ENCODE measurements around the gene BSG. TPM values are rescaled to one million over a fixed set of nuclear protein-coding genes. Genes with fewer than 3 reads are reported as not detected.
"Not testable (repeated sequence)": the region's sequence is repeated elsewhere in the genome, so short reads cannot be mapped to it uniquely, and the experiment has no call there.

Gene BSG
- total RNA-seq, 2 donors from 2014 or later, result 751 to 1,370 TPM

DNA sequence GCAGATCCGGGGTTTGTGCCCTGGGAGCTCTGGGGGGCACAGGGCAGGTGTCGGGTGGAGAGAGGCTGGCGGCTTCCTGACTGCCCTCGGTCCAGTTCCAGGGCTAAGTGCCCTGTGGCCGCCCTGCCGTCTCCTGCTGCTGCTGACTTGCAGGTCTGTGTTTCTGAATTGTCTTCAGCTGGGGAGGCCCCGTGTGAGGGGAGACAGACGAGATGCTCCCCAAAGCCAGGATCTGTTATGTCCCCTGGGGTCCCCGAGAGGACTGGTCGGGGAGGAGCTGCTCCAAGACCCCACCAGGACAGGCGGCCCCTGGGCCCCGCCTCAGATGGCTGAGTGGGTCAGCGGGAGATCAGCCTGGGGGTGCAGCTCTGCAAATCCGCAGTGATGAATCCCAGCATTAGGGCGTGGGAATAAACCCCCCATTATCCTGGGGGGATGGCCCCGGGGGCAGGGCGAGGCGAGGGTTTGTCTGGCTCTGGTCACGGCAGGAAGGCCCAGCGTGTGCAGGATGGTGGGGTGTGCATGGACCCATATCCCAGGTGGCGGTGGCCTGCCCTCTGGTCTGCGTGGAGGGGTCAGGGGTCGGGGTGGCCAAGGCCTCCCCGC, 22.0 kb downstream of the BSG start:
- ATAC-seq (no peak), DNase-seq (no peak)
- intact Hi-C loops (cut with DNase I, micrococcal nuclease), result no loop called here

DNA sequence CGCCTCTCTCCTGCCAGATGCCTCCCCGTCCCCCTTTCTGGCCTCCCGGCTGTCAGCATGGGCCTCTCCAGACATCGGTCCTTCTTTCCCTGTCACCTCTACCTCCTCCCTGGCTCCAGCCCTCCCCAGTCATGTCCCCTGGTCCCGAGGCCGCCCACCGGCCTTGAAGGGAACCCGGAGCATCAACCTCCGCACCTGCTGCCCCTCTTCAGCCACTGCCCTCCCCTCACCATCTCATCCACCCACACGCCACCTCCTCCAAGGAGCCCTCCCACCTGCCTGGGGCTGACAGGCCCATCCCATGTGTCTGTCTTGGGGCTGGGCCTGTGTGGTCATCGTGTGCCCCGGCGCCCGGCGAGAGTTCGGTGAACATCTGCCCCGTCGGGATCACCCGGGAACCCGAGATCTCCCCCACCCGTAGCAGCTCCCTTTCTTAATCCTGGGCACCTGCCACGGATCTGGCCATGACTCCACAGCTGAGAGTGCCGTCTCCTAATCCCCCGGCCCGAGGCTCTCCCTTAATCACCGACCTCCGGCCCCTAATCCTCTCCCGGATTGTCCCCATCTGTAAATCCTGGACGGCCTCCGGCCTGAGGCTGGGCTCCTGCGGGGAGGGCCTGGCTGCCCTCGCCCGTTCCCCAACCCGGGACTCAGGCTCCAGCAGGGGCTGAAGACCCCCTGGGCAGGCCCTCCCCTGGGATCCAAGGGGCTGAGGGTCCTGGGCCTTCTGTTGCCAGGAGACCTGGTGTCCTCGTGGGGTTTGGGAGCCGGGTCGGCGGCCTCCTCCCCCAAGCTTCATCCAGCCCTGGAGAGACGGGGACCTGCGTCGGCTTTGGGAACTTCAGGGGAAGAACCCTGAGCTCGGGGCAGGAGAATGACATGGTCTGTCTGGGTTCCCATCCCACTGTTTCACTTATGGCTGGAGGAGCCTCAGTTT, 23.2 kb downstream of the BSG start:
- no peak for DNase-seq
- no peak for ATAC-seq
- intact Hi-C loops (cut with DNase I, micrococcal nuclease), result no loop called here

DNA sequence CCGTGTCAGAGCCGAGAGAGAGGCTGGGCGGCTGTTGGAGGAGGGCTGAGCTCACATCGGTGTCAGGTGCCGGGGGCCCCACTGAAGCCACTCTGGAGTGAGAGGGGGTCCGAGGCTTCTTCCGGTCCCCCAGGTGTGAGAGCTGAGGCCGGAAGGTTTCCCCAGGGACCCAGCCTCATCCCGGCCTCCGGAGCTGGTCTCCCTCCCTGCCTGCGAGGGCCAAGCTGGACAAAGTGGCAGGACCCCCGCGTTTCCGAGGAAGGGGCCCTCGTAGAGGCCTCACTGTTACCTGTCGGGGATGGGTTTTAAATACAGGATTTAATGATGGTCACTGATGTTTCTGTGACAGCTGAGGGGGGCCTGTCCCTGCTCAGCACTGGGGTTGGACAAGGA, 23.9 kb downstream of the BSG start:
- no peak for DNase-seq
- ATAC-seq, result no peak
- intact Hi-C loops (cut with DNase I, micrococcal nuclease), result no loop called here

DNA sequence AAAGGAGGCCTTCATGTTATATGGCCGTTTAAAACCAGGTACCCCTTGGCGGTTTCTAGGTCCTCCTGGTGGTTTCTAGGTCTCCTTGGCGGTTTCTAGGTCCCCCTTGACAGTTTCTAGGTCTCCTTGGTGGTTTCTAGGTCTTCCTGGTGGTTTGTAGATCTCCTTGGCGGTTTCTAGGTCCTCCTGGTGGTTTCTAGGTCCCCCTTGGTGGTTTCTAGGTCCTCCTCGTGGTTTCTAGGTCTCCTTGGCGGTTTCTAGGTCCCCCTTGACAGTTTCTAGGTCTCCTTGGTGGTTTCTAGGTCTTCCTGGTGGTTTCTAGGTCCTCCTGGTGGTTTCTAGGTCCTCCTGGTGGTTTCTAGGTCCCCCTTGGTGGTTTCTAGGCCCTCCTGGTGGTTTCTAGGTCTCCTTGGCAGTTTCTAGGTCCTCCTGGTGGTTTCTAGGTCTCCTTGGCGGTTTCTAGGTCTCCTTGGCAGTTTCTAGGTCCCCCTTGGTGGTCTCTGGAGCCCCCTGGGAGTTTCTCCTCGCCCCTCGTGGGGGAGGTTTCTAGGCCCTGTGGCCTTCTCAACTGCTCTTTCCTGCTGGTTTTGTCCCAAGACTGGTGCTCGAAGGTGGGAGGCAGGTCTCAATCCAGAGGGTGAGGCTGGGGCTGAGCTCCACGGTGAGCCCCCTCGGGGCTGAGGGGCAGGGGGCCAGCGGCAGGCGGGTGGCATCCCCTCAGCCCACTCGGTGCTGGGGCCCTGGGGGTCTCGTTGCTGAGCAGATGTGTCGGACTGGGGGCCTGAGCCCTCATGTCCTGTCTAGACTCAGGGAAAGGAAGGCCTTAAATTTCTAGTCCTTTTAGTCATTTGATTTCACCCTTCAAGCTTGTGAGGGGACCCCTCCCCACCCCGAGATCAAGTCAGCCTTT, 25.3 kb downstream of the BSG start:
- intact Hi-C loops (cut with DNase I, micrococcal nuclease), result no loop called here

DNA sequence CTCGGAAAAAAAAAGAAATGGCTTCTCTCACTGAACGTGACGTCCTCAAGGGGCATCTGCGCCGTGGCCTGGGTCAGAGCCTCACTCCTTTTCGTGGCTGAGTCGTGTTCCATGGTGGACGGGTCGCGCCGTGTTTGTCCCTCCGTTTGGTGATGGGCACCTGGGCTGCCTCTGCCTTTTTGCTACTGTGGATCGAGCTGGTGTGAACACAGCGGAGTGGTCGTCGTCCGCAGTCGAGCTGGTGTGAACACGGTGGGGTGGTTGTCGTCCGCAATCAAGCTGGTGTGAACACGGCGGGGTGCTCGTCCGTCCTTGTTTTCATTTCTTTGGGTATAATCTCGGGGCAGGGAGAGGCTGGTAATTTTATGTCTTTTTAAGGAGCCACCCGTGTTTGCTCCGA, 28.9 kb downstream of the BSG start:
- DNase-seq, result no peak
- no peak for ATAC-seq
- intact Hi-C loops (cut with DNase I, micrococcal nuclease), result no loop called here

More for the DNA sequence above, 25.3 kb downstream of the BSG start:
- ATAC-seq (no peak), DNase-seq (no peak)

DNA sequence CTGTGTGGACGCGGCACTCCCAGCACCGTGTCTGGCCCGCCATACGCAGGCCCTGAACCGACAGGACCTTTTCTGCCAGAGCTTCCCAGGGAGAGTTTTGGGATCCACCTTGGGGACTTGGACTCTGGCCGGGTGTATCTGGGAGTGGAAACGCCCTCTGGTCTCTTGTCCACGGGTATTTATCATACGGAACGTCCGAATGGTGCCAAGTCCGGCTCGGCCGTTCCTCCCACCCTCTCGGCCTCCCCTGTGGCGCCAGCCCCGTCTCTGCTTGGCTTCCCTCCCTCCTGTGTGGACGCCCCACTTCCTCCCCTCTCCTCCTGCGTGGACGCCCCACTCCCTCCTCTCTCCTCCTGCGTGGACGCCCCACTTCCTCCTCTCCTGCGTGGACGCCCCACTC, 29.4 kb downstream of the BSG start:
- no peak for ATAC-seq
- DNase-seq, result no peak
- intact Hi-C loops (cut with DNase I, micrococcal nuclease), result no loop called here

DNA sequence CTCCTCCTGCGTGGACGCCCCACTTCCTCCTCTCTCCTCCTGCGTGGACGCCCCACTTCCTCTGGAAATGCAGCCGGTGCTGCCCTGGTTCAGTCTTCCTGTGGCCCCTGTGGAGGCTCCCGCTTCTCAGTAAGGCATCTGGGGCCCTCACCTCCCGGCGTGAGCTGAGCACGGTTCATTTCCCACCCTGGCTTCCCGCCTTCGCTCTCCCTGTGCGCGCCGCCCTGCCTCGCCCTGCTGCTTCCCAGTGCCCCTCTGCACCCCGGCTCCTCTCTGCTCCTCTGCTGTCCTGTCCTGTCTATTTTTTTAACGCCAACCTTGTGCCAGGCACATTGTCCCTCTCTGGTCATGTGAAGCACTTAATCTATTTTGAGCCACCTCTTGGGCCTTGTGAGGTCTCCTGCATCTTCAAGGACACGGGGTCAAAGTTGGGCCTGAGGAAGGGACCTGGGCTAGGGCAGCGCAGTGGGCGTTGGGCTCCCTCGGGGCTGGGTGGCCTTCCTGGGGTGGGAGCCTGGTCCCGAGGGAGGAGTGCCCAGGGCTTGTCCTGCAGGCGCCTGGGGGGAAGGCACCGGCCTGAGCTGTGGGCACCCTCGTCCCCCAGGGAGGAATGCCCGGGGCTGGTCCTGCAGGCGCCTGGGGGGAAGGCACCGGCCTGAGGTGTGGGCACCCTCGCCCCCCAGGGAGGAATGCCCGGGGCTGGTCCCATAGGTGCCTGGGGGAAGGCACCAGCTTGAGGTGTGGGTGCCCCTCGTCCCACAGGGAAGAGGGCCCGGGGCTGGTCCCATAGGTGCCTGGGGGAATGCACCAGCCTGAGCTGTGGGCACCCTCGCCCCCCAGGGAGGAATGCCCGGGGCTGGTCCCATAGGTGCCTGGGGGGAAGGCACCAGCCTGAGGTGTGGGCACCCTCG, 30.2 kb downstream of the BSG start:
- intact Hi-C loops (cut with DNase I, micrococcal nuclease), result no loop called here
- ATAC-seq (no peak), DNase-seq (no peak)

DNA sequence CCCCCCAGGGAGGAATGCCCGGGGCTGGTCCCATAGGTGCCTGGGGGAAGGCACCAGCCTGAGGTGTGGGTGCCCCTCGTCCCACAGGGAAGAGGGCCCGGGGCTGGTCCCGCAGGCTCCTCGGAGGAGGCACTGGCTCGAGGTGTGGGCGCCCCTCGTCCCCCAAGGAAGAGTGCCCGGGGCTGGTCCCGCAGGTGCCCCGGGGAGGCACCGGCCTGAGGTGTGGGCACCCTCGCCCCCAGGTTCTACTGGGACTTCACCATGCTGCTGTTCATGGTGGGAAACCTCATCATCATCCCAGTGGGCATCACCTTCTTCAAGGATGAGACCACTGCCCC, 30.9 kb downstream of the BSG start:
- ATAC-seq; DNase-seq; intact Hi-C loops (cut with DNase I, micrococcal nuclease): not testable (repeated sequence)

DNA sequence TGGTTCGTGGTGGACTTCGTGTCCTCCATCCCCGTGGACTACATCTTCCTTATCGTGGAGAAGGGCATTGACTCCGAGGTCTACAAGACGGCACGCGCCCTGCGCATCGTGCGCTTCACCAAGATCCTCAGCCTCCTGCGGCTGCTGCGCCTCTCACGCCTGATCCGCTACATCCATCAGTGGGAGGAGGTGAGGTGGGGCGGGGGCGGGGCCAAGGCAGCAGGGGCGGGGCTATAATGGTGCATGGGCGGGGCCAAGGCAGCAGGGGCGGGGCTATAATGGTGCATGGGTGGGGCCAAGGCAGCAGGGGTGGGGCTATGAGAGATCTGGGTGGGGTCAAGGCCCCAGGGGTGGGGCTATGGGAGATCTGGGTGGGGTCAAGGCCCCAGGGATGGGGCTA, 31.4 kb downstream of the BSG start:
- not testable (repeated sequence) for DNase-seq

DNA sequence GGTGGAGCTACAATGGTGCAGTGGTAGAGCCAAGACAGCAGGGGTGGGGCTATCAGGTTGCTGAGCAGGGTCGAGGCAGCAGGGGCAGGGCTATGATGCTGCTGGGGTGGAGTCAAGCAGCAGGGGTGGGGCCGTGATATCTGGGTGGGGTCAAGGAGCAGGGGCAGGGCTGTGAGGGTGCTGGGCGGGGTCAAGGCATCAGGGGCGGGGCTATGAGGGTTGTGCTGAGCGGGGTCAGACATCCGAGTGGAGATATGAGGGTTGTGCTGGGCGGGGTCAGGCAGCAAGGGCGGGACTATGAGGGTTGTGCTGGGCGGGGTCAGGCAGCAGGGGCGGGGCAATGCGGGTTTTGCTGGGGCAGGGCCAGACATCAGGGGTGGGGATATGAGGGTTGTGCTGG, 32.0 kb downstream of the BSG start:
- intact Hi-C loops (cut with DNase I, micrococcal nuclease), result no loop called here
- ATAC-seq (peak; percentile 47), DNase-seq (no peak)

More for the DNA sequence above, 31.4 kb downstream of the BSG start:
- ATAC-seq; intact Hi-C loops (cut with DNase I, micrococcal nuclease): not testable (repeated sequence)

DNA sequence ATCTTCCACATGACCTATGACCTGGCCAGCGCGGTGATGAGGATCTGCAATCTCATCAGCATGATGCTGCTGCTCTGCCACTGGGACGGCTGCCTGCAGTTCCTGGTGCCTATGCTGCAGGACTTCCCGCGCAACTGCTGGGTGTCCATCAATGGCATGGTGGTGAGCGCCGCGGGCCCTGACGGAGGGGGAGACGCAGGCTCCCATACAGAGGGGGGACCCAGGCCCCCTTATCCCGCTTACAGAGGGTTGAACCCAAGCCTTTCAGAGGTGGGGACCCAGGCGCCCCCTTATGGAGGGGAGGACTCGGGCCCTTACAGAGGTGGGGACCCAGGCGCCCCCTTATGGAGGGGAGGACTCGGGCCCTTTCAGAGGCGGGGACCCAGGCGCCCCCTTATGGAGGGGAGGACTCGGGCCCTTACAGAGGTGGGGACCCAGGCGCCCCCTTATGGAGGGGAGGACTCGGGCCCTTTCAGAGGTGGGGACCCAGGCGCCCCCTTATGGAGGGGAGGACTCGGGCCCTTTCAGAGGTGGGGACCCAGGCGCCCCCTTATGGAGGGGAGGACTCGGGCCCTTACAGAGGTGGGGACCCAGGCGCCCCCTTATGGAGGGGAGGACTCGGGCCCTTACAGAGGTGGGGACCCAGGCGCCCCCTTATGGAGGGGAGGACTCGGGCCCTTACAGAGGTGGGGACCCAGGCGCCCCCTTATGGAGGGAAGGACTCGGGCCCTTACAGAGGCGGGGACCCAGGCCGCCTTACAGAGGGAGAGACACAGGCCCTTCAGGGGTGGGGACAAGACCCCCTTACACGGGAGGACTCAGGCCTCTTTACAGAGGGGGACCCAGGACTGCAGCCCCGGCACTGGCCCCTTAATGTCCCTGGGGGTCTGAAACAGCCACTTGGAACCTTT, 32.9 kb downstream of the BSG start:
- DNase-seq; intact Hi-C loops (cut with DNase I, micrococcal nuclease); ATAC-seq: not testable (repeated sequence)

DNA sequence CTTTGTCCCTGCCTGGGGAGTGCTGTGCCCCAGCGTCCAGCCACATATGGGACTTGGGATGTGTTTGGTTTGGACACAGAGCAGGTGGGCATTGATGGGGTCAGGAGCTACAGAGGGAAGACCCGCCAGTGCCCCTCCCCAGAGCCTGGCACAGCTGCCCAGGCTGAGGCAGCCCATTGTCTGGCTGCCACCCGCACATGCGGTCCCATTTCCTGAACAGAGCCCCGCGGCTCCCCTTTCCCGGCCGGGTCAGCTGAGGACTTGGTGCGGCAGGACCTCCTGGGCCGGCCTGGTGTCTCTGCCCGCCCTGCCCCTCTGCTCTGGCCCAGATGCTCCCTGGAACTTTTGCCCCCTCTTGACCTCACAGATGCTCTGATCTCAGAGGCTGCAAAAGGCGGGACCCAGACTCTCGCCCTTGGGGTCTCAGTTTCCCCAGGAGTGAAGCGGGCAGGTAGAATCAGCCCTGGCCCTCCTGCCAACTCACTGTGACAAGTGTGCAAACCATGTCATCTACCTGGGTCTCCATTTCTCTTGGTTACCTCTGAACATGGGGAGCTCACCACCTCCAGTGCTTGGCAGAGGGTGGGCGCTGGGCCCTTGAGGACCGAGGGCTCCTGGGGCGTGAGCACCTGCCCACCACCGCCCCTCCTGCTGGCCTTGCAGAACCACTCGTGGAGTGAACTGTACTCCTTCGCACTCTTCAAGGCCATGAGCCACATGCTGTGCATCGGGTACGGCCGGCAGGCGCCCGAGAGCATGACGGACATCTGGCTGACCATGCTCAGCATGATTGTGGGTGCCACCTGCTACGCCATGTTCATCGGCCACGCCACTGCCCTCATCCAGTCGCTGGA, 35.1 kb downstream of the BSG start:
- DNase-seq (no peak), ATAC-seq (no peak)
- intact Hi-C loops (cut with DNase I, micrococcal nuclease), result no loop called here

DNA sequence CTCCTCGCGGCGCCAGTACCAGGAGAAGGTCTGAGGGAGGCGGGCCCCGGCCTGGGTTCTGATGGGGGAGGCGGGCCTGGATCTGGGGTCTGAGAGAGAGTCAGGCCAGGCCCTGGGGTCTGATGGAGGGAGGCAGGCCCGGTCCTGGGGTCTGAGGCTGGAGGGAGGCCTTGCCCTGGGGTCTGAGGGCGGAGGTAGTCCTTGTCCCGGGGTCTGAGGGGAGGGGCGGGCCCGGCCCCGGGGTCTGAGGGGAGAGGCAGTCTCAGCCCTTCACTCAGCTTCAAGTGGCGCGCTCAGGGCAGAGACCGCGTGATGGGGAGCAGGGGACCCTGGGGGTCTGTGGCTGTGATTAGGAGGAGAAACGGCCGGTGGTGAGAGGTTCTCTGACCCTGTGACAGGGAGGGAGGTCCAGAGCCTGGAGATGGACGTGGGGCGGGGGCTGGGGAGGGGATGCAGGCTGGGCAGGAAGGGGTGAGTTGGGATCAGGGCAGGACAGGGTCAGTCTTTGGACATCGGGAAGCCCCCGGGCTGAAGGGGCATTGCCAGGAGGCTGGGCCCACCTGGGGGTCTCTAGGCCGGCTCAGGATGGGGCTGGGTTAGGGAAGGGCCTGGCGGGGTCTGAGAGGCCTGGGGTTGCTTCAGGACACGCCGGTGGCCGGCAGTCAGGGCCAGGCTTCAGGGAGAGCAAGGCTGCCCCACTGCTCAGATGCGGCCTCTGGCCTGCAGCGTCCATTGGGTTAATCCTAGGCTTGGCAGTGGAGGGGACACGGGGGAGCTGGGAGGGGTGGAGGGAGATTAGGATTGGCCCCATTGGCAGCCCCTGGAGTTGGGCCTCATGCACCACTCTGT, 36.0 kb downstream of the BSG start:
- ATAC-seq (no peak), DNase-seq (no peak)
- intact Hi-C loops (cut with DNase I, micrococcal nuclease), result no loop called here

DNA sequence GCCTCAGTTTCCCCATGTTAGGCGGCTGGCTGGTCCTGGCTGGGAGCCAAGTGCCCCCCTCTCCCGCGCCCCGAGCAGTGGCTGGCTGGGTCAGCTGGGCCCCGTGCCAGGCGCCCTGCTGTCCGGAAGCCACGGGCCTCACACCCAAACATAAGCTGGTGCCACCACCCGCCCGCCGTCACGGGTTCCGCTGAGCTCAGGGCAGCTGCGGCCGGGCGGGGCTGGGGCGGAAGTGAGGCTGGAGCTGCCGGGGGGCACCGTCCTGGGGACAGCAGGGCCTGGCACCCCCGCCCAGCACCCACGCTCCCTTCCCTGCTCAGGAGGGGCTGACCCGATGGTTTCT, 36.6 kb downstream of the BSG start:
- DNase-seq, result peak; percentile 40 to 58
- intact Hi-C loops (cut with DNase I, micrococcal nuclease), result no loop called here
- peak; percentile 73 for ATAC-seq

DNA sequence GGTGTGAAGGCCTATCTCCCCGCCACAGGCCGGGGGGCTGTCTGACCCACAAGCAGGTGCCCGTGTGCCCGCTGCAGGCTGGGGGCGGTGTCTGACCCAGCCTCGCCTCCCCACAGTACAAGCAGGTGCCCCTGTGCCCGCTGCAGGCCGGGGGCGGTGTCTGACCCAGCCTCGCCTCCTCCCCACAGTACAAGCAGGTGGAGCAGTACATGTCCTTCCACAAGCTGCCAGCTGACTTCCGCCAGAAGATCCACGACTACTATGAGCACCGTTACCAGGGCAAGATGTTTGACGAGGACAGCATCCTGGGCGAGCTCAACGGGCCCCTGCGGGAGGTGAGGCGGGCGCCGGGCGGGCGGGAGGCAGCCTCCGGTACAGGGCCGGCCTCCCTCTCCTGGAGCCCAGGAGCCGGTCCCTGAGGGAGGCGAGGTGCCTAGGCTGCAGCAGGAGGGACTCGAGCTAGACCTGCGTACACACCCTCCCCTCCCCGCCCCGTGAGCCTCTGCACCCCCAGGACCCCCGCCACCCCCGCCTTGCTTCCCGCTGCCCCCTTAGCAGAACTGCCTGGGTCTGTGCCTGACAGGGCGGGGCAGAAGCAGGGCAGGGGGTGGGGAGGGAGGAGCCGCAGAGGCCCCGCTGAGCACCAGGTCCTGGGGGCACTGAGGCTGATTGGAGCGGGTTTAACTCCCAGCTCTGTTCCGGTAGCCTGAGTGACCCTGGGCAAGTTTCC, 37.8 kb downstream of the BSG start:
- peak; percentile 66 for ATAC-seq
- intact Hi-C loops (cut with DNase I, micrococcal nuclease), result no loop called here
- DNase-seq, result no peak

All from left colon (tissue), 2 donors.